Amniotic stem cell (primary cell): ENCODE measurements around the gene VIPR2.
"Not testable (repeated sequence)": the region's sequence is repeated elsewhere in the genome, so short reads cannot be mapped to it uniquely, and the experiment has no call there.

Source experiments
- DNase-seq: peaks from one replicate; lab custom pipeline; 2025; lab: John Stamatoyannopoulos, UW

Gene VIPR2

DNA sequence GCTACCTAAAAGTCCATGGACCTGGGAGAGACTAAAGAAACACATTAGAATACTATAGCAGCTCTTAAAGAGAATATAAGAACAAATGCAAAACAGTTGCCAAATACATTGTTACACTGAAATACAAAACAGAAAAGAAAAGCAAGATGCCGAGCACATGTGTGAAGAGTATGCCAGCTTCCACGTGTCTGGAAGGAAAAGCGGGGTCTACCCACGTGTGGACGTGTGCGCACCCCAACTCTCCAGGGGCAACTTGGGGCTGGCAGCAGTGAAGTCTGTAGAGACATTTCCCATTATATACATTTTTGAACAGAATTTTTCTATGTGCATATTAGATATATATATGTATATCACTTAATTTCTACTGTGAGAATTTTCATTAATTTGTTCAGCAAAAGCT, 6.2 kb downstream of the VIPR2 start:
- no peak for DNase-seq

DNA sequence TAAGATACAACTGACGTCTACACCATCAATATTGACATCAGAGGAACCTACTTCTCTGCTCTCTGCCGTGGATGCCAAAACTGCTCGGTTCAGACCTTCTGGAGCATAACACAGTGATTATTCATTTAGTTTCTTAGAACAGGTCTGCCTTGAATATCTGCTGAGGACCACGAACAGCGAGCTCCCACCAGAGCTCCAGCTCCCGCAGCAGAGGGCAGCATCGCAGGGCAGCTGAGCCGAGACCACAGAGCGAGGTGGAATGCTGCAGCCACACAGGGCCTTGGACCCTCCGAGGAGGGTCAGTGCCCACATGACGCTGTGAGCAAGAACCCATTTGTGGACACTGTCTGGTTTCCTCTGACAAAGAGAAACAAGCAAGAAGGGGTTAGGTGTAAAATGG, 6.8 kb downstream of the VIPR2 start:
- DNase-seq: no peak

DNA sequence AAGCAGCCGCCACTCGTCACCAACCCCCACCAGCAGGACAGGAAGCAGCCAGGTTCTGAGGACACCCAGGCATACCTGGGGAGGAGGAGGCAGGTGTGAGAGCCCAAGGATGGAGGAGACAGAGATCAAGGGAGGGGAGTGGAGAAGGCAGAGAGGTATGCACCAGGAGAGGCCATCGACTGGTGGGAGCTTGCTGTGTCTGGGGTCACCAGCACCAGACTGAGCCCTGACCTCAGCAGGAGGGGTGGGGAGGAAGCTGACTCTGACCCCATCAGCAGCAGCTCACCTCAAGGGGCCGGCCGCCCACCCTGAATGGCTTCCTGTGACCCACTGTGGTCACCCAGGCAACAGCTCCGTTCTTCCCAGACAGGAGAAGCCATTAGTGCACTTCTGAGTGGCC, 7.8 kb downstream of the VIPR2 start:
- DNase-seq: no peak

DNA sequence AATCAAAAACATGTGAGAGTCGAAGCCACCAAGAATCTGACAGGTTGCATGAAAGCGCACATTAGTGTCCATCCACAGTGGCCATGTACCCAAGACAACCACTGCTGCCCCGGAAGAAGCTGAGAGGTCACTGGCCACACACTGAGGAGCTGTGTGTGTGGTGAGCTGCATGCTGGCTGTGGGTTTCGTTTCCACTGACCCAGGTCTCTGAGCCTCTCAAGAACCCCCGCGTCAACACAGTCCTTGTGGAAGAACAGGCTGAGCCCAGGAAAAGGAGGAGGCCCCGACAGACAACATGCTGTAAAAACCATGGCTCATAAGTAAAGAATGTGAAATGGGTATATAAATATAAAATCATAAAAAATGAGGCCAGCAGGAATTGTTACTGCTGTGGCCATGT, 8.2 kb downstream of the VIPR2 start:
- no peak for DNase-seq

DNA sequence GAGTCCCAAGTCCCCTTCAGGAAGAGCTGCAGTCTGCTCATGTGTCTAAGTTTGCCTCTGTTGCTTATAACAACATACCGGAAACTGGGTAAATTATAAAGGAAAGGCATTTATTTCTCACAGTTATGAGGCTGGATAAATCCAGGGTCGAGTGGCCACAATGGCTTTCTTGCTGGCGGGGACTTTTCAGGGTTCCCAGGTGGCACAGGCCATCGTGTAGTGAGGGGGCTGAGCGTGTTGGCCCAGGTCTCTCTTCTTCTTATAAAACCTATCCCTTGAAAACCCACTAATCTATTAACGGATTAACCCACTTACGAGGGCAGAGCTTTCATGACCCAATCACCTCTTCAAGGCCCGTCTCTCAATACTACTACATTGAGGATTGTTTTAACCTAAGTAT, 8.7 kb downstream of the VIPR2 start:
- no peak for DNase-seq

DNA sequence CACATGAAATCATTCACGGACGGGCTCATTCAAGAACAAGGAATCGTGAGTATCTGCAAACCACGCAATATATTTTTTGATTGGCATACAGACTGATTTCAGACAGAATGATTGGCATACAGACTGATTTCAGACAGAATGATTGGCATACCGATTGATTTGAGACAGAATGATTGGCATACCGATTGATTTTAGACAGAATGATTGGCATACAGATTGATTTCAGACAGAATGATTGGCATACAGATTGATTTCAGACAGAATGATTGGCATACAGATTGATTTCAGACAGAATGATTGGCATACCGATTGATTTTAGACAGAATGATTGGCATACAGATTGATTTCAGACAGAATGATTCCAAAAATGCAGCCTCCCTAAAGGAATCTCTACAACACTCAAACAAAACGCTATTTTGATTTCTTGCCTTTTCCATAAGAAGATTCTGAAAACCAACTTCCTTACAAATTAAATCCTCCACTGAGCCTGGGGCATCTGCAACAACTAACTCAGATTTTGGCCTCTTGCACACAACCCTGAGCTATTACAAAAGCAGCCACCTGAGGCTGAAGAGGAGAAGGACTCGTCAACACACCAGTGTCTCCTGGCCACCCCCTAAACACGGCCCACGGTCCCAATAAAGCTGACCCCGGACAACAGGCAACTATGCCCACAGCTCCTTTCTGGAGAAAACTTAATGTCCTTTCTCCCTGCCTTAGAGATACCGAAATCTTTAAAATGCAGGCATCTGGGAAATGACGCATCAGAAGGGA, 11.8 kb downstream of the VIPR2 start:
- not testable (repeated sequence) for DNase-seq

DNA sequence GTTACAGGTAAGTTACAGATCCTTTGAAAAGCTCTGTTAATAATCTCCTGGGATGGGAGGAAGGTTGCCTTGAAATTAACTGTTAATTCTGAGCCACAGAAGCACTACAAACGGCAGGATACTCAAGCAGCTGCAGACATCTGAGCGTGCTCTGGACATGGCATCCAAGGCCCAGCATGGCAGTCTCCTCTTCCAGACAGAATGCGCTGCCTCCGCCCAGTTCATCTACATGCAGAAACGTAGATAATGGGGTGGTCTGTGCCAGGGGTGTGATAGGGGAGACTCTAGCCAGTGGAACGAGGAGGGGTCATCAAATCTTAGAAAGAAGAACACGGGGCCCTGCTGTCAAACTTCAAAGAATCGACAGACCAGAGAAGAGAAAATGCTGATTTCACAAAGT, 13.8 kb downstream of the VIPR2 start:
- DNase-seq: no peak

DNA sequence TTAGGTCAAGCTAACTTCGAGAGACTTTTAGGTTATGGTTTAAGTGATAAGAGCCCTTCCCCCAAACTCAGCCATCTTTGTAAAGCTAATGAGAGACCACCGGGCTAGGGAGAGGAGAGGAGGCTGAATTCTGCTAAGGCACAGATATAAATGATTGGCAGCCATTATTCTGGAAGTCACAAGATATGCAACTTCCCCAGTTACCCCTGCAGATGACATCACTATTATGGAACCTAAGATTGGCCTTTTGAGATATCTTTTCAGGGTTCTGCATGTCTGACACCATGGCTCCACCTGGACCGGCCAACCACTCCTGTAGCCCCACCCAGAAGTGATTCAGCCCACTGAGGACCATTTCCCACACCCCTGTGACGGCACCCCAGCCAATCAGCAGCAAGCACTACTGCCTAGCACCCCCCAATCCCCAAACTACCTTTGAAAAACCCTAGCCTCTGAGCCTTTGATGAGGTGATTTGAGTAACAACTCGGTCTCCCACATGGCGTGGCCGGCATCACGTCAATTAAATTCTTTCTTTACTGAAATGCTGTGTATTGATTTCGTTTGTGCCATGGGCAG, 14.4 kb downstream of the VIPR2 start:
- no peak for DNase-seq

DNA sequence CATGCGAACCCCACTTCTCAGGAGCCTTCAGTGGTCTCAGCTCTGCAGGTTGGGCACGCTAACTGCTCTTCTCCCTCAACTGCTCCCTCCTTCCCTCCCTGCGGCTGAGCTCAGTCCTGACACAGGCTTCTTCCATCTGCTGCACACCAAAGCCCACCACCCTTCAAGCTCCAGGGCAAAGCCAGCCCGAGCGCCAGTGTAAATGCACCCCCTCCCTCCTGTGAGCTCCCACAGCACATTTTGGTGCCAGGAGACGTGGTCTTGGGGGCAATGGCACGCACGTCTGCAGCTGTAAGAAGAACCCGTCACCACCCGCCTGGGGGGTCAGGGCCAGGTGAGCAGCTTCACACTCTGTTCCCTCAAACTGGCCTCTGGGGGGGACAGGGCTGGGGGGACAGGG, 15.9 kb downstream of the VIPR2 start:
- DNase-seq: no peak

DNA sequence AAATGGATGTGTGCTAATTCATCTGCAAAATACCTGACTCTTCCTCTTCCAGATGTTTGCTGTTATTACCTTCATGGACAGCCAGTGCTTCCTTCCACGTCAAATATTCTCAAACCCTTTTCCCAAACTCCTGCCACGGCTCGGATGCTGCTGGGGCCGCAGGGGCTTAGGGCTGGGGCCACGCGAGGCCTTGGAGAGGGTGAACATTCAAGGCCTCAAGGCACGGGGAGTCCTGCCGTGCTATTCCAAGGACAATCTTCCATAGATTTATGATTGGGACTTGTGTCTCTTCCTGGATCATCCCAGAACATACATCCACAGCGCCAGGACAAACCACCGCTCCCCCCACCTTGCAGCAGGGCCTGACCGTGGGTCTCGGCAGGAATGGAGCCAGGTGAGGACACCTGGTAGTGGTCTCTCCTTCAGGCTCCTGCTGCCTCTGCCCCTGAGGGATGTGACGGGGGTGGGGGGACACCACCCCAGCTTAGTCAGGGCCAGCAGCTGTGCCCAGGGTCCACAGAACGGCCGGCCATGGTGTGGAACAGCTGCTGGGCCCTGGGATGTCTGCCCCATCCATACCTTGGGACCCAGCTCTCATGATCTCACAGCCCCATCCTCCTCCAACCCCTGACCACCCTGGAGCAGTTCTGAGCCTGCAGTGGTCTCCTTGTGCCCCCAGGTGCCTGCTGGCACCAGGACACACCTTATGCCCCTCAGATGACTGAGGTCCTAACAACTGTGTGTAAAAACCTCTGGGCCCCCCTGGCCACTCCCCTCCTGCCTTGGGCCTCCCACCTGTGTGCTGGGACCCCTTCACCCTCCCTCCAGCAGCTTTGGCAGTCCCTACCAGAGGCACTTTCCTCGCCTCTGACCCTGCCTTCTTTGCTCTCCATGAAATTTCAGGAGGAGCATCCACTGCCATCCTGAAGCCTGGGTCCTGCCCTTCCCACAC, 16.7 kb downstream of the VIPR2 start:
- no peak for DNase-seq

DNA sequence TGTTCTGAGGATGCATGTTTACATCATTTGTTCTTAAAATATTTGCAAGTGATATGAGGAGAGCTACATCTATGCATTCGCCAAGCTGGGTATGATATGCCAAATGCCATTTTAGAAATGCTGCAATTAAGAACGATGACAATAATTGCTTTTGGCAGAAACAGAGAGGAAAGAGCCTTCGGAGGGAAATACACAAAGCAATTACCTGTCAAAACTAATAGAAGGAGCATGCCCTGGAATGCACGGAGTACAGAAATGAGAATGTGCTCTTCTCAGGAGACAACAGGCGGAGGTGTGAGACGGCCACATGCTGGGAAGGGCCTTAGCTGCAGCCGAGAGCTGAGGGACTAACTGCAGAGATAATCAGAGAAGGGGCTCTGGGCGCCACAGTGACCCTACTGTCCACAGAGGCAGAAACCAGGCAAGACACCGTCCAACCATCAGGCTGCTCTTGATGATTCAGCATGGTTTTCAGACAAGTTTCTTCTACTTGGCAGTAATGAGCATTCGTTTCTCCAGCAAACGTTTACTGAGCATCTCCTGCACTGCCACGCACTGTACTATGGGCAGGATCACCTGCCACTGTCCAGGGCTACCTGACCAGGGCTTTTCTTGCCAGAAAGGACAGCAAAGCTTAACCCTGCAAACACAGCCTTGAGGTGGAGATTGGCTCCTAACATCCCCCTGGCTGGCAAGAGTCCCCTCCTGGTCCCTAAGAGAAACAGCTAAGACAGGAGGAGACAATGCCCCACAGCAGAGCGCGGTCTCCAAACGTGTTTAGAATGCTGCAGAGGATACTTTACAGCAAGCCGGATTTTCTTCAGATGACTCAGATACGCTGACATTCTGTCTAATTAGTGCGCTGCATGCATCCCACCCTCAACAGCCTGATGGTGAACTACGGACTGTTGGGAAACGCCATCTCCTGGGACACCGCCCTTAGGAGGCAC, 18.1 kb downstream of the VIPR2 start:
- DNase-seq: no peak

DNA sequence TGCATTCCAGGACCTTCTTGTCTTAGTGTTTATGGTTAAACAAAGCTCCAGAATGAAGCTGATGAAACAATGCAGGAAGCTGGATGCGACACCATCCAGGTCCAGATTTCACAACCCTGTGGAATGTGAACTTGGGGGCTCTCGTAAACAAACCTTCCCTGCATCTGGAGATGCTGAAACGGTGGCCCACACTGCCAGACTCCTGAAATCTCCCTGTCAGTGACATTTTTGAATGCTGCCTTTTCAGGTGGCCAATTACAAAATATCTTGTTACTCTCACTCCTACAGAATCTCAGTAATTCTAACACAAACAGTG, 18.8 kb downstream of the VIPR2 start:
- DNase-seq: no peak

DNA sequence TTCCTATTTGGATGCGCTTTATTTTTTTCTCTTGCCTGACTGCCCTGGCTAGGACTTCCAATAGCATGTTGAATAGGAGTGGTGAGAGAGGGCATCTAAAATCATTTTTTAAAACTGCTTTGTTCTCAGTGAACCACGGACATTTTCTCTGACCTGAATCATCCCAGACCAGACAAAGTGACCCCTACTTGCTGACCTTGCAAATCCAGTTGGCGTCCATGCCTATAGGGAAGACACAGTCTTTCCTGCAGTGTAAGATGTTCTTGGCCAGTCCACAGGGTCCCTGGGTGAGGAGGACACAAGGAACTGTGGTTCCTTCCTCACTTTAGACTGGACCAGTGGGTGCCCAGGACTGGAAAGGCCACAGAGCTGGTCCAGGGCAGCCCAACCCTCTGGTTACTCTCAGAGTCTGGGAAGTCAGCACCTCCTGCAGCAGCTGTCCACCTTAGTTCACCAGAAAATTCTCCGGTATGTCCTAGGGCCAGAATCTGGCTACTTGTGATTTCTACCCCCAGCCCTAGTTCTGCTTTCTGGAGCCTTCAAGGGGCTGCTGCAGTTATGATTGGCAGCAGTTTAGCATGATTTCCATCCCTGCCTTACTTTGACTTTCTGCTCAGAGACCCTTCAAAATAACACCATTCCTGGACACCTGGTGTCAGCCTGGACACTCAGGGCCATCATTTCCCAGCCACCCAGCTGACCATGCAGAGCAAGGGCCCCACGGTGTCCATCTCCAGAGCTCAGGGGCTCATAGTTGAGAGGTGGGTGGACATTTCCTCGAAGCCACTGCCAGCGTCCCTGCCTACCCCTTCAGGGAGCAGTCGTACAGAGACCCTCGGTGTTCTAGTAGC, 19.3 kb downstream of the VIPR2 start:
- no peak for DNase-seq

DNA sequence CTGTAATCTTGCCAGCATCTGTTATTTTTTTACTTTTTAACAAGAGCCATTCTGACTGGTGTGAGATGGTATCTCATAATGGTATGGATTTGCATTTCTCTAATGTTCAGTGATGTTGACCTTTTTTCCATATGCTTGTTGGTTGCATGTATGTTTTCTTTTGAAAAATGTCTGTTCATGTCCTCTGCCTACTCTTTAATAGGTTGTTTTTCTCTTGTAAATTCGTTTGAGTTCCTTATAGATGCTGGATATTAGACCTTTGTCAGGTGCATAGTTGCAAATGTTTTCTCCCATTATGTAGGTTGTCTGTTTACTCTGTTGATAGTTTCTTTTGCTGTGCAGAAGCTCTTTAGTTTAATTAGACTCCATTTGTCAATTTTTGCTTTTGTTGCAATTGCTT, 20.9 kb downstream of the VIPR2 start:
- not testable (repeated sequence) for DNase-seq

DNA sequence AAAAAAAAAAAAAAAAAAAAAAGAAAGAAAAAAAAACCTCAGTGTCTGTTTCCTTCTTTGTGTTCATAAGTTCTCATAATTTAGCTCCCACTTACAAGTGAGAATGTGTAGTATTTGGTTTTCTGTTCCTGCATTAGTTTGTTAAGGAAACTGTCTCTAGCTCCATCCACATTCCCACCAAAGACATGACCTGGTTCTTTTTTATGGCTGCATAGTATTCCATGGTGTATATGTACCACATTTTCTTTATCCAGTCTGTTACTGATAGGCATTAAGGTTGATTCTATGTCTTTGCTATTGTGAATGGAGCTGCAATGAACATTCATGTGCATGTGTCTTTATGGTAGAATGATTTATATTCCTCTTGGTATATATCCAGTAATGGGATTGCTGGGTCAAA, 21.4 kb downstream of the VIPR2 start:
- DNase-seq: not testable (repeated sequence)

DNA sequence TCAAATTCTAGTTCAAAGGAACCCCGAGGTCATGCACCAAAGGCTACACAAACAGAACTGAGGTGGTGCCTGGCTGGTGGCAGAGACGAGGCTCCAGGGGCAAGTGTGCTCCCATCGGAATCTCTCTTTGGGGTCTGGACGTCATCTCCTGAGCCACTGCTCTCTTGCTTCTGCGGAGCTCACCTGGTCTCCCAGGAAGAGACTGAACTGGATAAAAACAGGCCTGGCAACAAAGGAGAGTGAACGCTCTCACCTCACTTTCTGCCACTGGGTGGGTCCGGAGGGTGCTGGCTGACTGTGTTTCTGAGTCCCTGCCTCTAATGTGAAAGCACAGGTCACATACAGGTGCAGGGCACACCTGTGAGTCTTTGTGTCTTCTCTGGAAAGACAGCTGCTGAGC, 22.4 kb downstream of the VIPR2 start:
- DNase-seq: no peak

DNA sequence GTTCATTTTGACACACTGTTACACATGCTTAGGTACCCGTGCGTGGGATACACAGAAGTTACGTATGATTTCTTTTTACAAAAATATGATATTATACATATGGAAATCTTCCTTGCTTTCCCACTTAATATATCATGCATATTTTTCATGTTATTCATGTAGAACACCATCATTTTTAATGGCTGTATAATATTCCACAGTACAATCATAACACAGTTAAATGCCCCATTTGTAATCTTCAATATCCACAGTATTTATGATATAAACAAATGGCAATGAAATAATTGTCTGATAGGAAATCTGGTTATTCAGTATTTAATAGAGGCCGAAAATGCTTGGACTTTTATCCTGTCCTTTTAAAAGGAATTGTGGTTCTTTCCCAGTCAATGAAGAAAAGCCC, 23.2 kb downstream of the VIPR2 start:
- no peak for DNase-seq

DNA sequence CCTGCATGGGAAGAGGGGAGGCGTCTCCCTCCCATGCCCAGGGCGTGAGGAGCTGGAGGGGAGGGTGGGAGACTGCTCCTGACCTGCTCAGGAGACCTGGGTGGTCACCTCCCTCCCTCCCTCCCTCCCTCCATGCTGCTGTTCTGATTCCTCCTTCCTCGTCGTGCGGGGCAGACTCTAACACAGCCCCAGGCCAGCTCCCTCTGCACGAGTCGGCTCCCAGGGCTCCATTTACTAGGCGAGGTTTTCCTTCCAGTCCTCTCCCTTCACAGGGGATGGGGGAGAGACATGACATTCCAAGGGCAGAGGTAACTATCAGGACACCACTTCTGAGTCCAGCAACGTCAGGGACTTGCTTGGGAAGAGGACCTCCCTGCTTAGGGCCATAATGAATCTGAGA, 23.6 kb downstream of the VIPR2 start:
- no peak for DNase-seq

DNA sequence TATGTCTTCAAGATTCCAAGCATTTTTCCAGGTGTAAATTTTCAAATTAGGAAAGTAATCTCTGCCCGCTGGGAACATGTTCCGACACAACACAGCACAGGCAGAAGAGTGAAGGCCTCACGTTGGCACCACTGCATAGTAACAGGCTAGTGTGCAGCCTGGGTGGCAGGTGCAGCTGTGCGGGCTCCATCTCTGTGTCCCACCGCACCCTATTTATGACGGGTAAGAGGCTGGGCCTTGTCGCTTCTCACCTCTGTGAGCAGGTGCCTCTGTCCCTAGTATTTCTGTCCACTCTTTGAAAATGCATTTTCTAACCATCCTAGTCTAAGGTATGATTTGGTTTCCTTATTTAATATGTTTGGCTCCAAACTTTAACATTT, 24.1 kb downstream of the VIPR2 start:
- no peak for DNase-seq

DNA sequence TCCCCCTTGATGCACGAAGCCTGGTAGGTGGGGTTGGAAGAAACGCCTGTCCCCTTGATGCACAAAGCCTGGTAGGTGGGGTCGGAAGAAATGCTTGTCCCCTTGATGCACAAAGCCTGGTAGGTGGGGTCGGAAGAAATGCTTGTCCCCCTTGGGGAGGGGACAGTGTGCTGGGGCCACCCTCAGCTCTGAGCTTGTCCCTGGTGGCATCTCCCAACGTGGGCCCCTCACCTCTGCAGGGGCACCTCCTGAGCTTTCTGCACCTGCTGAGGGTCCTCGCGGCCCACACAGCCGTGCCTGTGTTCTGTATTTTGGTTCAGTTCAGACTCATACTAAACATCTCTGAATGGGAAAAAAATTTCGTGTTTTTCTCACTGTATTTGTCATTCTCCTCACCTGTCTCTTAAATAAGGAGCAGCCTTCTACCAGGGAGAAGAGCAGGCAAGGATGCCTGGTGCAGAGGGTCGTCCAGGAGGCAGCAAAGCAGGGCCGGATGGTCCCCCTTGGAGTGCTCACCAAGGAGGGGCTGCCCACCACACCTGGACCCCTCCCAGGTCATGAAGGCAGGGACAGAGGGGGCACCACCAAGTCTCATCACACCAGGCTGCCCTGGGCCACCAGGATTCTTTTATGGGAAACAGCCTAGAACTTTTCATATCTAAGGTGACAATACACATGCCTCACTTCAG, 24.7 kb downstream of the VIPR2 start:
- DNase-seq: no peak
